Small intestine (tissue), 7 donors: ENCODE data around the gene PTPN2. TPM values are rescaled to one million over a fixed set of nuclear protein-coding genes. Genes with fewer than 3 reads are reported as not detected.

Experiments used
- DNase-seq, 2 donors: peaks; one replicate each; pipeline versions ENCODE4 v3.0.0 to v3.0.0-alpha.2; 2013
- FAIRE-seq: peaks from 2 replicates; lab custom pipeline; 2012; peaks lifted over from hg19 to GRCh38; lab: Jason Lieb, UNC
- H3K27ac ChIP-seq, 3 donors: one replicate each; pipeline ENCODE4 v1.5.1; 2013; ENCODE audit warnings: low read length in 2 of 3, mild to moderate bottlenecking in 2 of 3, control low read depth in 1 of 3, inconsistent platforms in 1 of 3, low read depth in 1 of 3, moderate library complexity in 1 of 3
- H3K27me3 ChIP-seq, 3 donors: one replicate each; pipeline ENCODE4 v1.6.1; 2013; ENCODE audit warnings: low read length in 3 of 3, inconsistent platforms in 1 of 3; ENCODE audit not compliant: control insufficient read depth in 3 of 3, insufficient read depth in 3 of 3
- H3K36me3 ChIP-seq, 3 donors: one replicate each; pipeline ENCODE4 v1.6.1; 2013; ENCODE audit warnings: low read length in 3 of 3, inconsistent platforms in 1 of 3, low read depth in 1 of 3, mild to moderate bottlenecking in 1 of 3, moderate library complexity in 1 of 3; ENCODE audit not compliant: control insufficient read depth in 3 of 3, insufficient read depth in 2 of 3
- H3K4me1 ChIP-seq, 3 donors: one replicate each; pipeline ENCODE4 v1.6.1; 2013; ENCODE audit warnings: low read length in 2 of 3, inconsistent platforms in 1 of 3, low read depth in 1 of 3, mild to moderate bottlenecking in 1 of 3, moderate library complexity in 1 of 3; ENCODE audit not compliant: control insufficient read depth in 3 of 3, insufficient read depth in 2 of 3
- H3K4me3 ChIP-seq, 3 donors: one replicate each; pipeline ENCODE4 v1.5.1; 2013; ENCODE audit warnings: low read length in 3 of 3, control low read depth in 1 of 3, inconsistent platforms in 1 of 3, low read depth in 1 of 3, mild to moderate bottlenecking in 1 of 3, moderate library complexity in 1 of 3
- H3K9me3 ChIP-seq, 2 donors: one replicate each; pipeline ENCODE4 v1.6.1; 2013; ENCODE audit warnings: low read depth in 1 of 2, low read length in 1 of 2; ENCODE audit not compliant: control insufficient read depth in 2 of 2, insufficient read depth in 1 of 2
- WGBS, 3 donors: extraction: QIAGEN DNeasy Blood & Tissue Kit; methylation state at CpG; one replicate each; pipeline ENCODE4 v1.1.7; 2013; 5-methylcytosine and 5-hydroxymethylcytosine counted together
- polyA plus RNA-seq, 4 donors: library from polyadenylated mRNA; stranded (reverse) in 3 of 4; unstranded in 1 of 4; fragments of 200-250 nt in 3 of 4; fragments of 120-200 nt in 1 of 4; gene quantifications; one replicate each; pipeline versions ENCODE4 v1.2.1 to v1.2.3, GENCODE V29; 2013
- donor health status: healthy with polysubstance abuse.
- donor health status: control.
- donor health status: control.
- donor health status: Bipolar disorder and iron deficiency.
- donor health status: healthy.

PTPN2 gene
- polyA plus RNA-seq, 4 donors, result 25.7 to 53.9 (median 31.1) TPM

DNA sequence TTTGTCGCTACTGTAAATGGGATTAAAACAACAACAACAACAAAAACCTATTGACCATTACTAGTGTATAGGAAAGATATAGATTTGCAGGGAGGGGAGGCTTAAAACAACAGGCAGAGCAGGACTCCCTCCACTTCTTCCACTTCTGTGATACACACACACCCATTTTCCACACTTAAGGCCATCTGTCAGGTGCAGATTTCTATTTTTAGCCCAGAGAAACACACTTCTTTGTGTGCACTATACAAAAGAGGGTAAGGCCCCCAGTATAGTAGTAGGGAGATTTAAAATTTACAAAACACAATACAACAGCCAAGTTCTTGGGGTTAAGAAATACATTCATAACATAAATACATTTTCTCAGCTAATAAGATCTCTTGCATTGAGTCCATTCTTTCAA lies 22.4 kb downstream of the PTPN2 start:
- FAIRE-seq (no peak), DNase-seq (no peak)
- peaks cover 0 to 10% (median 3%) of the 10 kb centered on the region in 3 donors for H3K4me1 ChIP-seq
- no peaks in the 10 kb centered on the region for H3K9me3 ChIP-seq
- H3K27ac ChIP-seq, result peak overlapping the region in 2 of 3 donors; percentile 31 to 85
- H3K36me3 ChIP-seq, result peaks cover 0 to 4% (median 0%) of the 10 kb centered on the region in 3 donors
- WGBS, 3 donors, result 29 to 83% (median 50%) methylated on average over 1 of the region's 1 CpG
- H3K27me3 ChIP-seq, result no peaks in the 10 kb centered on the region
- H3K4me3 ChIP-seq, result no peak overlapping the region

DNA sequence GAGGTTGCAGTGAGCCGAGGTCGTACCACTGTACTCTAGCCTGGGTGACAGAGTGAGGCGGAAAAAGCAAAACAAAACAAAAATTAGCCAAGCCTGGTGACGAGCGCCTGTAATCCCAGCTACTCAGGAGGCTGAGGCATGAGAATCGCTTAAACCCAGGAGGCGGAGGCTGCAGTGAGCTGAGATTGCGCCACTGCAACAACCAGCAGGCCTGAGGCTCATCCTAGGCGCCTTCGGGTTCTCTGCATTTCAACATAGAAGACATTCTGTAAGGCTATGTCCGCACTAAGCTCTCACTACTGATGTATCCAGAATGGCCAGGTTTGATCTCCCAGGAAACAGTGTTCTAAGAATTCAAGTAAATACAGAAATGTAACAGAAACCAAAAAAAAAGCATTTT lies 23.5 kb downstream of the PTPN2 start:
- DNase-seq (no peak), FAIRE-seq (no peak)
- H3K4me1 ChIP-seq, result peaks cover 0 to 10% (median 3%) of the 10 kb centered on the region in 3 donors
- H3K9me3 ChIP-seq, result no peaks in the 10 kb centered on the region
- no peaks in the 10 kb centered on the region for H3K27me3 ChIP-seq
- peak overlapping the region in 1 of 3 donors; percentile 11 for H3K27ac ChIP-seq
- H3K36me3 ChIP-seq, result peaks cover 0 to 9% (median 0%) of the 10 kb centered on the region in 3 donors
- H3K4me3 ChIP-seq, result no peak overlapping the region
- 97 to 99% (median 98%) methylated on average over 11 of the region's 11 CpGs for WGBS, 3 donors

DNA sequence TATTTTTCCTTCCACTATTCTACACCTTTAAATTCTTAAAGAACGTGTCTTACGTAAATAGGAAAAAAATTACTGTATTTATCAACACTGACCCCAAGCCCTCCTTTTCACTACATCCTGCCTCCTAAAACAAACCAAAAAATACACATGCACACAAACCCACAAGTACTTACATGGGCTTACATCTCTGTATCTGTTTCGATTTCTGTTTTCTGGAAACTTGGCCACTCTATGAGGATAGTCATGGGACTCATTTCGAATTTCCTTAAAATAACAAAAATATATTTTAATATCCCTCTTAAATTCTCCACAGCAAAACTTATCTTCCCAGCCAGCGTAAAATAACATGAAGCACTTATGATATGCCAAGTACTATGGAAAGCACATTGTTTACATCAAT lies 25.0 kb downstream of the PTPN2 start:
- Histone ChIP-seq H3K27me3 (no peaks in the 10 kb centered on the region), H3K9me3 (no peaks in the 10 kb centered on the region), H3K4me3 (no peak overlapping the region), H3K36me3 (peaks cover 0 to 16% (median 0%) of the 10 kb centered on the region in 3 donors), H3K4me1 (peaks cover 0 to 10% (median 3%) of the 10 kb centered on the region in 3 donors), H3K27ac (no peak overlapping the region)
- FAIRE-seq (no peak), DNase-seq (no peak)
- WGBS, 3 donors, result 57 to 84% (median 76%) methylated on average over 5 of the region's 5 CpGs

DNA sequence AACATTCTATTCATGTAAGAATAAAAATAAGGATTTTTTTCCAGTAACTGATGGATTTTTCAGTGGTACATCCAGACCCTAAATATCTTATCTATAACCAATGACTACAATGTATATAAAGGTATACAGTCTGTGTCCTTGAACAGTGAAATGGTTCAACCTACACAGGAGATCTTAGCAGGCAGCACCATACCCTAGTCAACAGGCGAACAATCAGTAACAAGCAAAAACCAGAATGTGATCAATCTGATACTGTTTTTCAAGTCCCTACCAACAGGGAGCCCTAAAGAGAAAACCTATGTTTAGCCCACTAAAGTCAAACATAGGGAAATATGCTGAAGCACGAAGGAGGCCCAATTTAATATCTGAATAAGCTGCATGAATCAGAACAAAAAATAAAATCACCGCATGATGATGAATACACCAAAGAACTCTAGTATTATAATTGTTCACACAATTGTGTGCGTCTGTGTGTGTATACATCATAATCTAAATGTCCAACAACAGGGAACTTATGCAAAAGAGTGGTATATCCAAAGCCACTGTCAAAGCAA lies 26.0 kb downstream of the PTPN2 start:
- H3K4me3 ChIP-seq, result no peak overlapping the region
- WGBS, 3 donors, result 86 to 94% (median 91%) methylated on average over 4 of the region's 4 CpGs
- DNase-seq, result no peak
- H3K27me3 ChIP-seq, result no peaks in the 10 kb centered on the region
- peaks cover 0 to 16% (median 0%) of the 10 kb centered on the region in 3 donors for H3K36me3 ChIP-seq
- FAIRE-seq, result no peak
- H3K4me1 ChIP-seq, result peaks cover 0 to 5% (median 3%) of the 10 kb centered on the region in 3 donors
- no peak overlapping the region for H3K27ac ChIP-seq
- no peaks in the 10 kb centered on the region for H3K9me3 ChIP-seq

DNA sequence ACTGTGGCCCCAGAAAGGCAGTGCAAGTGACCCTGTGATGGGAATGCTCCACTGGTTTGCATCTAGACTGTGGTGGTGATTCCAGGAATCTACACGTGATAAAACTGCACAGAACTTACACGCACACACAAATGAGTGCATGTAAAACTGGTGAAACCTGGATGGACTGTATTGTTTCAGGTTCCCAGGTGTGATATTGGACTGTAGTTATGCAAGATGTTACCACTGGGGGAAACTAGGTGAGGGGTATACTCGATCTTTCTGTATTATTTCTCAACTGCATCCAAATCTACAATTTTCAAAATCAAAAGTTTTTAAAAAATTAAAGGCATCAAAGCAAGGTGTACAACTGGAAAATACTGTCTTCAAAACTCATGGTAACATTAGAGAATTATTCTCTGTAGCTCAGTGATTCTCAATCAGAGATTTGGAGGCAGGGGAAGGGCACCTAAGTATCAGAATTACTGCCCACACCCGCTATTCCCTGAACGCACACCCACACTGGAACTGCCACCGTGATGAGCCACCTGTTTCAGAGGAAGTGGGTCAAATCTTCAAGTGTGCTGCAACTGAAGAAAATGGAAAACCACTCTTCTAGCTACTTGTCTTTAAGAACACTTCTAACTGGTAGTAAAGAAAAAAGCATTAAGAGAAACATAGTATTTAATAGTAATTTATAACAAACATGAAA lies 26.7 kb downstream of the PTPN2 start:
- Histone ChIP-seq H3K4me1 (peaks cover 0 to 3% (median 1%) of the 10 kb centered on the region in 3 donors), H3K27me3 (no peaks in the 10 kb centered on the region), H3K9me3 (no peaks in the 10 kb centered on the region), H3K4me3 (no peak overlapping the region), H3K27ac (no peak overlapping the region), H3K36me3 (peaks cover 0 to 16% (median 0%) of the 10 kb centered on the region in 3 donors)
- no peak for FAIRE-seq
- no peak for DNase-seq
- 61 to 76% (median 69%) methylated on average over 6 of the region's 6 CpGs for WGBS, 3 donors

DNA sequence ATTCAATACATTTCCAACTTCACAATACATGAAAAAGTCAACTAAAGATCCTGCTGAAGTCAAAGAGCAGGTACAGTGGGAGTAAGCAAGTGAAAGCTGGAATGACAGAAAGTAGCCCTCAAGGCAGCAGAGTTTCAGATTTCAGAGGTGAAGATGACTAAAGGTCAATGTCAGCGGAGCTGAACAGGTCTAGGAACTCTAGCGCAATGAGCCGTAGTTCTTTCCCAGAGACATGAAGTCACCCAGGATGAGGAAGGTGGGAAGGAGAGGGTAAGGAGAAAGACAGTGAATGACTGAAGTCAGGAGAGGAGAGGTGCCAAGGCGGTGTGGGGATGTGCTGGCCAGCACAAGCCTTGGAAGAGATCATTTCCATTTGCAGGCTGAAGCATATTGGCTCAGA lies 28.1 kb downstream of the PTPN2 start:
- DNase-seq (no peak), FAIRE-seq (no peak)
- Histone ChIP-seq H3K27ac (no peak overlapping the region), H3K4me1 (no peaks in the 10 kb centered on the region), H3K4me3 (no peak overlapping the region), H3K9me3 (no peaks in the 10 kb centered on the region), H3K36me3 (peaks cover 0 to 16% (median 0%) of the 10 kb centered on the region in 3 donors), H3K27me3 (no peaks in the 10 kb centered on the region)
- 96 to 98% (median 97%) methylated on average over 4 of the region's 4 CpGs for WGBS, 3 donors

DNA sequence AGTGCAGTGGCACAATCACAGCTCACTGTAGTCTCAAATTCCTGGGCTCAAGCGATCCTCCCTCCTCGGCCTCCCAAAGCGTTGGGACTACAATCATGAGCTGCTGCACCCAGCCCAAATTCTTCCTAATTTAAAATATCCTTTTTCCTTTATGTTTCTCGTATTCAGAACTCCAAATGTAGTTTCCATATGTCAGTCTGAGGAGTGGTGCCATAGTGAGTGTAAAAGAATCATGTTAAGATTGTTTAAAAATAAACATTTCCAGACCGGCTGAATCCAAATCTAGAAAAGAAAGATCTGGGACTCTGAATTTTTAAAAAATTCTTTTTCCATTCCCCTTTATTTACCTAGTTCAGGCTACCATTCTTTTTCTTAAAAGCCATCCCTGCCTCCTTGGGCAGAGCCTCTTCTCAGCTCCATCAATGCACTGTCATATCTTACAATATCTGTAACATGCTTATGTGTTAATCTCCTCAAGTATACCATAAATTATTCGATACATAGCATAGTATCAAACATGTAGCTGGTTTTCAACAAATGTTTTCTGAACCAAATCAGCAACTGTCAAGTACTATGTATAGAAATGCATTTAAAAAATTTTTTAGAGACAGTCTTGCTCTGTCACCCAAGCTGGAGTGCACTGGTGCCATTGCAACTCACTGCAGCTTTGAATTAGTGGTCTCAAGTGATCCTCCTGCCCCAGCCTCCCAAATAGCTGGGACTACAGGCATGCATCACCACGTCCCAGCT lies 31.3 kb downstream of the PTPN2 start:
- Histone ChIP-seq H3K4me1 (no peaks in the 10 kb centered on the region), H3K4me3 (no peak overlapping the region), H3K36me3 (peaks cover 0 to 21% (median 2%) of the 10 kb centered on the region in 3 donors), H3K9me3 (no peaks in the 10 kb centered on the region), H3K27me3 (no peaks in the 10 kb centered on the region), H3K27ac (no peak overlapping the region)
- DNase-seq (no peak), FAIRE-seq (no peak)
- whole genome bisulfite sequencing, 3 donors, result 95 to 97% (median 96%) methylated on average over 7 of the region's 7 CpGs

DNA sequence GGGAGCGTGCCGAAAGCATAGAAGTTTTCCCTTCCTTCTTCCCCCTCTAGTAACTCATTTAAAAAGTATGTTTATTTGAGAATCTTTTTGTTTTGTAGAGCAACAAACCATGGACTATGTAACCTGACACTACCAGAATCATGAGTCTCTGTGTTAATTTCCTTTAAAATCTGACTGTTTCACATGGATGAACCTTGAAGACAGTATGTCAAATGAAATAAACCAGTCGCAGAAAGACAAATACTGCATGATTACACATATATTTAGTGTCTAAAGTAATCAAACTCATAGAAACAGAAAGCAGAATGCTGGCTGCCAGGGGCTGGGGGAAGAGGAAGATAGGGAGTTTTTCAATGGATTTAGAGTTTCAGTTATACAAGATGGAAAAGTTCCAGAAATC lies 32.3 kb downstream of the PTPN2 start:
- 67 to 90% (median 82%) methylated on average over 3 of the region's 3 CpGs for WGBS, 3 donors
- H3K4me1 ChIP-seq, result no peaks in the 10 kb centered on the region
- H3K9me3 ChIP-seq, result no peaks in the 10 kb centered on the region
- H3K27ac ChIP-seq, result no peak overlapping the region
- no peaks in the 10 kb centered on the region for H3K27me3 ChIP-seq
- peaks cover 0 to 18% (median 2%) of the 10 kb centered on the region in 3 donors for H3K36me3 ChIP-seq
- no peak overlapping the region for H3K4me3 ChIP-seq
- no peak for FAIRE-seq
- DNase-seq, result no peak
